Natural killer cell (primary cell): ENCODE results near the gene CA5B. TPM values are rescaled to one million over a fixed set of nuclear protein-coding genes. Genes with fewer than 3 reads are reported as not detected.
A peak's percentile ranks its signal among the peaks of the same experiment; 100 is the strongest.
"Not testable (repeated sequence)": the region's sequence is repeated elsewhere in the genome, so short reads cannot be mapped to it uniquely, and the experiment has no call there.

Source experiments
- ATAC-seq, 3 donors: fragments of 150-1000 bp in 2 of 3; fragments of 200-7000 bp in 1 of 3; cut with Tn5 transposase; 1 replicate in 1 of 3; 2 replicates in 2 of 3; pipeline ENCODE4 v1.10.0; 2021; ENCODE audit warnings: mild to moderate bottlenecking in 2 of 3, moderate library complexity in 2 of 3
- DNase-seq, 2 donors: peaks; one replicate each; pipeline versions ENCODE4 v3.0.0 to v3.0.0-alpha.2; 2013 to 2021; ENCODE audit warnings: mixed read lengths in 1 of 2
- H3K27ac ChIP-seq: one replicate; pipeline ENCODE4 v1.5.1; 2013; ENCODE audit warnings: mild to moderate bottlenecking, low read length
- H3K27me3 ChIP-seq: one replicate; pipeline ENCODE4 v1.6.1; 2013; ENCODE audit warnings: low read length; ENCODE audit not compliant: control insufficient read depth, insufficient read depth
- H3K36me3 ChIP-seq: one replicate; pipeline ENCODE4 v1.6.1; 2013; ENCODE audit warnings: low read length; ENCODE audit not compliant: control insufficient read depth, insufficient read depth
- H3K4me1 ChIP-seq: one replicate; pipeline ENCODE4 v1.6.1; 2013; ENCODE audit warnings: low read length; ENCODE audit not compliant: control insufficient read depth, insufficient read depth
- H3K4me3 ChIP-seq: one replicate; pipeline ENCODE4 v1.5.1; 2013; ENCODE audit warnings: low read length
- H3K9me3 ChIP-seq: one replicate; pipeline ENCODE4 v1.6.1; 2013; ENCODE audit warnings: low read length; ENCODE audit not compliant: control insufficient read depth, insufficient read depth
- H3K27ac Mint-ChIP-seq, 2 donors: one replicate each; pipeline ENCODE4 v1.8.0; 2022; ENCODE audit warnings: mild to moderate bottlenecking in 2 of 2, mixed read lengths in 2 of 2, moderate library complexity in 1 of 2
- H3K27me3 Mint-ChIP-seq, 2 donors: one replicate each; pipeline ENCODE4 v1.8.0; 2022; ENCODE audit warnings: low read depth in 2 of 2, mixed read lengths in 2 of 2
- H3K36me3 Mint-ChIP-seq: one replicate; pipeline ENCODE4 v1.8.0; 2022; ENCODE audit warnings: mixed read lengths
- H3K4me1 Mint-ChIP-seq, 2 donors: one replicate each; pipeline ENCODE4 v1.8.0; 2022; ENCODE audit warnings: mixed read lengths in 2 of 2
- H3K4me3 Mint-ChIP-seq: one replicate; pipeline ENCODE4 v1.8.0; 2022; ENCODE audit warnings: mild to moderate bottlenecking, moderate library complexity, mixed read lengths
- H3K9me3 Mint-ChIP-seq, 2 donors: one replicate each; pipeline ENCODE4 v1.8.0; 2022; ENCODE audit warnings: mixed read lengths in 2 of 2
- CTCF ChIP-seq: fragments of 200-600 bp; IDR thresholded peaks from one replicate; pipeline ENCODE4 v1.8.0; 2022; ENCODE audit warnings: antibody characterized with exemption
- WGBS: methylation state at CpG from one replicate; pipeline ENCODE4 v1.1.7; 2013; ENCODE audit warnings: missing lambda C conversion rate; ENCODE audit not compliant: insufficient coverage; 5-methylcytosine and 5-hydroxymethylcytosine counted together
- intact Hi-C: fragments of 100-400 bp; cut with micrococcal nuclease; formaldehyde crosslinking; loops from one replicate; pipeline ENCODE4 v1.14.2; 2022
- total RNA-seq, 4 donors: library from RNA; stranded (reverse); fragments of 120-200 nt in 1 of 4; gene quantifications; one replicate each; pipeline versions ENCODE4 v1.2.3 to v1.2.4, GENCODE V29; 2013 to 2022

The CA5B gene
- total RNA-seq, 3 donors from 2014 or later (not counting 1 experiment from before 2014, with no cell fraction given), result 56.3 to 111 (median 80.5) TPM

- no peaks in the 10 kb centered on the region for H3K9me3 Mint-ChIP-seq
- Histone ChIP-seq H3K27ac (no peak overlapping the region), H3K4me3 (no peak overlapping the region), H3K4me1 (no peaks in the 10 kb centered on the region), H3K9me3 (no peaks in the 10 kb centered on the region), H3K36me3 (no peaks in the 10 kb centered on the region), H3K27me3 (no peaks in the 10 kb centered on the region)
- 83% methylated on average over 2 of the region's 3 CpGs for WGBS
- H3K4me1 Mint-ChIP-seq, result no peaks in the 10 kb centered on the region
- H3K27me3 Mint-ChIP-seq, result no peaks in the 10 kb centered on the region
- no peak for DNase-seq
- no peak for TF ChIP-seq CTCF
- no peak for ATAC-seq
- no peaks in the 10 kb centered on the region for H3K36me3 Mint-ChIP-seq
- intact Hi-C loops, result no loop called here
- no peak overlapping the region for H3K4me3 Mint-ChIP-seq
- no peak overlapping the region for H3K27ac Mint-ChIP-seq
Measured at GRCh38 chrX:15723887-15724517, 14.1 kb upstream of the CA5B start.

GRCh38 chrX:15724911-15725310 lies 13.2 kb upstream of the CA5B start:
- intact Hi-C loops, result no loop called here

GRCh38 chrX:15731368-15731767 lies 6.7 kb upstream of the CA5B start:
- H3K27ac ChIP-seq, H3K27me3 ChIP-seq, H3K9me3 ChIP-seq, H3K9me3 Mint-ChIP-seq, H3K27me3 Mint-ChIP-seq, H3K4me3 Mint-ChIP-seq, ATAC-seq, H3K4me1 ChIP-seq, H3K4me1 Mint-ChIP-seq, DNase-seq, H3K27ac Mint-ChIP-seq, intact Hi-C loops, H3K36me3 Mint-ChIP-seq, H3K36me3 ChIP-seq, H3K4me3 ChIP-seq: not testable (repeated sequence)
- 98% methylated on average over 4 of the region's 4 CpGs for WGBS

More at GRCh38 chrX:15724911-15725310, 13.2 kb upstream of the CA5B start:
- Mint-ChIP-seq H3K9me3 (no peaks in the 10 kb centered on the region), H3K4me3 (no peak overlapping the region), H3K27ac (no peak overlapping the region), H3K36me3 (no peaks in the 10 kb centered on the region), H3K27me3 (no peaks in the 10 kb centered on the region), H3K4me1 (no peaks in the 10 kb centered on the region)
- ATAC-seq (no peak), DNase-seq (no peak)
- Histone ChIP-seq H3K4me3 (no peak overlapping the region), H3K4me1 (no peaks in the 10 kb centered on the region), H3K27me3 (no peaks in the 10 kb centered on the region), H3K9me3 (no peaks in the 10 kb centered on the region), H3K27ac (no peak overlapping the region), H3K36me3 (no peaks in the 10 kb centered on the region)
- WGBS, result 100% methylated on average over 1 of the region's 2 CpGs
- TF ChIP-seq CTCF, result no peak

- H3K27ac Mint-ChIP-seq, result peak overlapping the region; percentile 87 to 93
- no peaks in the 10 kb centered on the region for H3K27me3 ChIP-seq
- no peak for TF ChIP-seq CTCF
- DNase-seq (no peak), ATAC-seq (no peak)
- H3K27me3 Mint-ChIP-seq, result no peaks in the 10 kb centered on the region
- H3K9me3 ChIP-seq, result no peaks in the 10 kb centered on the region
- H3K36me3 ChIP-seq, result peaks cover 4% of the 10 kb centered on the region
- H3K4me1 ChIP-seq, result peaks cover 19% of the 10 kb centered on the region
- peaks cover 46 to 50% of the 10 kb centered on the region in 2 donors for H3K4me1 Mint-ChIP-seq
- no peaks in the 10 kb centered on the region for H3K9me3 Mint-ChIP-seq
- WGBS, result 6% methylated on average over 14 of the region's 14 CpGs
- peak overlapping the region; percentile 95 for H3K4me3 Mint-ChIP-seq
- peak overlapping the region; percentile 50 for H3K27ac ChIP-seq
- intact Hi-C loops, result loop anchor here (5.0 kb wide), 1 partner anchor 115 kb away; the partner anchor contains the start of gene AP1S2
- H3K36me3 Mint-ChIP-seq, result peaks cover 4% of the 10 kb centered on the region
- H3K4me3 ChIP-seq, result peak overlapping the region; percentile 69
Measured at GRCh38 chrX:15737190-15737958, 696 bp upstream of the CA5B start.
